ENCODE results near the gene B3GAT1. TPM values are rescaled to one million over a fixed set of nuclear protein-coding genes. Genes with fewer than 3 reads are reported as not detected.

Gene B3GAT1
- total and polyA plus RNA-seq, 2 of the 13 experiments (the other 11 are each of a cell fraction or from before 2014, with no cell fraction given): not detected

GRCh38 chr11:134407923-134408322, 4.1 kb downstream of the B3GAT1 start (continued):
- no peak for TF ChIP-seq ZBTB44 (CRISPR knock-in tag; IDR thresholded peaks at IDR 0.05)
- no peak for TF ChIP-seq SIX4 (CRISPR knock-in tag; IDR thresholded peaks at IDR 0.05)
- no peak for TF ChIP-seq ZNF839 (CRISPR knock-in tag; IDR thresholded peaks at IDR 0.05; ENCODE audit: borderline replicate concordance)
- TF ChIP-seq ZNF468 (CRISPR knock-in tag; IDR thresholded peaks at IDR 0.05): no peak
- TF ChIP-seq ZNF557 (CRISPR knock-in tag; IDR thresholded peaks at IDR 0.05): no peak
- TF ChIP-seq ZNF224 (CRISPR knock-in tag; IDR thresholded peaks at IDR 0.05): no peak
- no peak for TF ChIP-seq MXI1 (IDR thresholded peaks at IDR 0.05; ENCODE audit: borderline replicate concordance, low read depth, low read length)
- no peak for TF ChIP-seq NR2F2 (IDR thresholded peaks at IDR 0.05; ENCODE audit: borderline replicate concordance, low read depth)
- TF ChIP-seq HOMEZ (CRISPR knock-in tag; IDR thresholded peaks at IDR 0.05; ENCODE audit: low read depth): no peak
- no peak for TF ChIP-seq SNAPC2 (CRISPR knock-in tag; IDR thresholded peaks at IDR 0.05)
- no peak for TF ChIP-seq ZNF260 (CRISPR knock-in tag; IDR thresholded peaks at IDR 0.05; ENCODE audit: borderline replicate concordance, low read depth)

GRCh38 chr11:134407321-134407828, 4.7 kb downstream of the B3GAT1 start:
- Histone ChIP-seq H3K9ac (ENCODE audit: insufficient read depth, low read depth, low read length) (no peak overlapping the region), H3K4me3 (replicated peaks in 1 of 3; ENCODE audit: insufficient read depth in 1 of 3, low read depth in 2 of 3, low read length in 3 of 3) (no peak overlapping the region), H3K4me2 (ENCODE audit: low read depth, low read length) (no peak overlapping the region), H2AFZ (ENCODE audit: low read length) (no peak overlapping the region), H3K4me1 (ENCODE audit: insufficient read depth, low read length) (no peaks in the 10 kb centered on the region), H4K20me1 (ENCODE audit: insufficient read depth, low read length) (no peaks in the 10 kb centered on the region), H3K27ac (ENCODE audit: extremely low read length, insufficient read depth, low read length) (no peak overlapping the region), H3K27me3 (ENCODE audit: control insufficient read depth in 1 of 2, insufficient read depth in 2 of 2, low read length in 2 of 2) (peaks cover 7 to 48% of the 10 kb centered on the region in 2 experiments; a peak in 4 of 5 replicates), H3K36me3 (replicated peaks in 1 of 2; ENCODE audit: control insufficient read depth in 1 of 2, insufficient read depth in 2 of 2, low read length in 2 of 2) (no peaks in the 10 kb centered on the region), H3K79me2 (ENCODE audit: insufficient read depth, low read length) (no peaks in the 10 kb centered on the region), H3K9me3 (ENCODE audit: low read length) (no peaks in the 10 kb centered on the region)
- intact Hi-C loops (cut with micrococcal nuclease; ENCODE audit: unreplicated experiment): no loop called here
- no peak for TF ChIP-seq KLF16 (CRISPR knock-in tag; IDR thresholded peaks at IDR 0.05)
- peak; percentile 20 to 56; a peak in 2 of 4 replicates for TF ChIP-seq MAFK (conservative IDR thresholded peaks at IDR 0.05 in 1 of 2, IDR thresholded peaks at IDR 0.05 in 1 of 2; ENCODE audit: low read length in 2 of 2)
- TF ChIP-seq TCF12 (IDR thresholded peaks at IDR 0.05): no peak
- TF ChIP-seq TCF12 (CRISPR knock-in tag; IDR thresholded peaks at IDR 0.05): no peak
- TF ChIP-seq HMGXB4 (CRISPR knock-in tag; IDR thresholded peaks at IDR 0.05; ENCODE audit: borderline replicate concordance in 1 of 2, low read depth in 1 of 2): no peak
- ChIA-PET CTCF (ENCODE audit: low intra/inter-chr PET ratio, low total read pairs) (no interaction called here), POLR2A (no interaction called here)
- in situ Hi-C loops (cut with HindIII; ENCODE audit: extremely low pct_ligation_motif_present, low pct_unique_long_range_greater_than_20kb): no loop called here
- no peak for FAIRE-seq
- BruUV-seq (replicated peaks): no TSS peak
- 10% methylated on average over 8 of the region's 12 CpGs for WGBS (ENCODE audit: low lambda C conversion rate)
- ATAC-seq: no peak
- DNase-seq (ENCODE audit: low spot score): no peak
